Lower lobe of right lung (tissue), 2 donors: ENCODE measurements around the gene ADGRB2. TPM values are rescaled to one million over a fixed set of nuclear protein-coding genes. Genes with fewer than 3 reads are reported as not detected.

ENCODE experiments used
- ATAC-seq, 2 donors: fragments of 200-7000 bp; cut with Tn5 transposase; one replicate each; pipeline ENCODE4 v1.9.1; 2020 to 2022; ENCODE audit warnings: mild to moderate bottlenecking in 2 of 2, moderate library complexity in 2 of 2
- DNase-seq: peaks from one replicate; pipeline ENCODE4 v3.0.0-alpha.2; 2020
- H3K27ac ChIP-seq: fragments of 200-600 bp; one replicate; pipeline ENCODE4 v1.8.0; 2022
- H3K27me3 ChIP-seq: fragments of 200-600 bp; one replicate; pipeline ENCODE4 v1.8.0; 2022; ENCODE audit warnings: low read depth
- H3K36me3 ChIP-seq: fragments of 200-600 bp; one replicate; pipeline ENCODE4 v1.8.0; 2022; ENCODE audit warnings: mild to moderate bottlenecking
- H3K4me1 ChIP-seq: fragments of 200-600 bp; one replicate; pipeline ENCODE4 v1.8.0; 2022
- H3K4me3 ChIP-seq: fragments of 200-600 bp; one replicate; pipeline ENCODE4 v1.8.0; 2022; ENCODE audit warnings: mild to moderate bottlenecking
- H3K9me3 ChIP-seq: fragments of 200-600 bp; one replicate; pipeline ENCODE4 v1.8.0; 2022
- CTCF ChIP-seq: fragments of 200-600 bp; IDR thresholded peaks from one replicate; pipeline ENCODE4 v1.8.0; 2022; ENCODE audit warnings: antibody characterized with exemption, mild to moderate bottlenecking
- intact Hi-C: fragments of 100-400 bp; cut with DNase I; formaldehyde crosslinking; loops from one replicate; pipeline ENCODE4 v1.11.0; 2022
- total RNA-seq: library from RNA; stranded (reverse); fragmentation: NEBNext Ultra II Directional; extraction: Animal tissue kit (Norgen Biotek cat#: 25700); gene quantifications from one replicate; pipeline ENCODE4 v1.2.1, GENCODE V29; 2021
- donor health status: DM: no; HTN: yes; CAD: no; lungs with severe emphysema.

The ADGRB2 gene
- total RNA-seq, 1 donor from 2014 or later = 1.1 TPM

GRCh38 chr1:31688233-31688918, 75.8 kb downstream of the ADGRB2 start:
- Histone ChIP-seq H3K4me3 (no peak overlapping the region), H3K9me3 (no peaks in the 10 kb centered on the region), H3K27me3 (peaks cover 16% of the 10 kb centered on the region), H3K4me1 (no peaks in the 10 kb centered on the region), H3K27ac (no peak overlapping the region), H3K36me3 (no peaks in the 10 kb centered on the region)
- no peak for TF ChIP-seq CTCF
- ATAC-seq (no peak), DNase-seq (no peak)
- intact Hi-C loops = no loop called here

- no peak for TF ChIP-seq CTCF
- H3K9me3 ChIP-seq = no peaks in the 10 kb centered on the region
- ATAC-seq (no peak), DNase-seq (no peak)
- peaks cover 4% of the 10 kb centered on the region for H3K36me3 ChIP-seq
- H3K27ac ChIP-seq = no peak overlapping the region
- H3K27me3 ChIP-seq = peaks cover 19% of the 10 kb centered on the region
- no peak overlapping the region for H3K4me3 ChIP-seq
- intact Hi-C loops = no loop called here
- H3K4me1 ChIP-seq = no peaks in the 10 kb centered on the region
Observed at GRCh38 chr1:31687601-31688000, 76.5 kb downstream of the ADGRB2 start.

- intact Hi-C loops = no loop called here
- ATAC-seq = no peak
- no peak for TF ChIP-seq CTCF
- DNase-seq = no peak
- Histone ChIP-seq H3K27me3 (peaks cover 15% of the 10 kb centered on the region), H3K4me3 (no peak overlapping the region), H3K4me1 (no peaks in the 10 kb centered on the region), H3K36me3 (peaks cover 7% of the 10 kb centered on the region), H3K27ac (no peak overlapping the region), H3K9me3 (no peaks in the 10 kb centered on the region)
Observed at GRCh38 chr1:31685795-31686194, 78.3 kb downstream of the ADGRB2 start.

GRCh38 chr1:31683997-31684396, 80.1 kb downstream of the ADGRB2 start:
- H3K27me3 ChIP-seq = peaks cover 15% of the 10 kb centered on the region
- peak; percentile 31 for TF ChIP-seq CTCF
- intact Hi-C loops = no loop called here
- peaks cover 7% of the 10 kb centered on the region for H3K36me3 ChIP-seq
- no peak for DNase-seq
- H3K4me3 ChIP-seq = no peak overlapping the region
- no peak overlapping the region for H3K27ac ChIP-seq
- ATAC-seq = peak; percentile 63 to 70
- H3K9me3 ChIP-seq = no peaks in the 10 kb centered on the region
- no peaks in the 10 kb centered on the region for H3K4me1 ChIP-seq

GRCh38 chr1:31681415-31681814, 82.7 kb downstream of the ADGRB2 start:
- H3K27ac ChIP-seq = no peak overlapping the region
- intact Hi-C loops = no loop called here
- no peak for DNase-seq
- H3K36me3 ChIP-seq = peaks cover 7% of the 10 kb centered on the region
- no peak overlapping the region for H3K4me3 ChIP-seq
- no peaks in the 10 kb centered on the region for H3K4me1 ChIP-seq
- ATAC-seq = no peak
- peaks cover 15% of the 10 kb centered on the region for H3K27me3 ChIP-seq
- H3K9me3 ChIP-seq = no peaks in the 10 kb centered on the region
- no peak for TF ChIP-seq CTCF
